Bronchial epithelial cell (primary cell): ENCODE results near the gene CDH26. TPM values are rescaled to one million over a fixed set of nuclear protein-coding genes. Genes with fewer than 3 reads are reported as not detected.

Experiments
- DNase-seq: peaks from one replicate; pipeline ENCODE4 v3.0.0-alpha.2; 2010; ENCODE audit warnings: low read depth
- FAIRE-seq: peaks from 2 replicates; lab custom pipeline; 2011; peaks lifted over from hg19 to GRCh38; lab: Jason Lieb, UNC
- H3K27me3 ChIP-seq: 2 replicates; pipeline ENCODE4 v1.5.1; 2011; ENCODE audit warnings: low read length; ENCODE audit not compliant: control insufficient read depth, insufficient read depth
- H3K36me3 ChIP-seq: 2 replicates; pipeline ENCODE4 v1.5.1; 2011; ENCODE audit warnings: low read length; ENCODE audit not compliant: control insufficient read depth, insufficient read depth
- H3K4me3 ChIP-seq: 2 replicates; pipeline ENCODE4 v1.5.1; 2011; ENCODE audit warnings: mild to moderate bottlenecking, low read depth, low read length, control low read depth
- CTCF ChIP-seq: IDR thresholded peaks from 2 replicates; pipeline ENCODE4 v1.5.1; 2011; ENCODE audit warnings: mild to moderate bottlenecking, moderate library complexity, low read length, control low read depth, inconsistent platforms; ENCODE audit not compliant: insufficient read depth, severe bottlenecking
- total RNA-seq: library from RNA; depleted of rRNA; stranded (reverse); fragments of >200 nt; gene quantifications from 2 replicates; pipeline ENCODE4 v1.2.1, GENCODE V29; 2014

The CDH26 gene
- total RNA-seq, 1 donor from 2014 or later = 2.4 TPM

- no peak overlapping the region for H3K4me3 ChIP-seq
- TF ChIP-seq CTCF = no peak
- no peaks in the 10 kb centered on the region for H3K36me3 ChIP-seq
- H3K27me3 ChIP-seq = no peaks in the 10 kb centered on the region
- DNase-seq (no peak), FAIRE-seq (no peak)
These were observed 96.8 kb downstream of the CDH26 start for GRCh38 chr20:60054716-60055634.

GRCh38 chr20:60055740-60056139 lies 97.5 kb downstream of the CDH26 start:
- FAIRE-seq (no peak), DNase-seq (peak; percentile 55)
- no peak for TF ChIP-seq CTCF
- H3K36me3 ChIP-seq = no peaks in the 10 kb centered on the region
- H3K4me3 ChIP-seq = no peak overlapping the region
- no peaks in the 10 kb centered on the region for H3K27me3 ChIP-seq

- no peak overlapping the region for H3K4me3 ChIP-seq
- H3K36me3 ChIP-seq = no peaks in the 10 kb centered on the region
- no peak for TF ChIP-seq CTCF
- FAIRE-seq = no peak
- no peaks in the 10 kb centered on the region for H3K27me3 ChIP-seq
- DNase-seq = no peak
These were observed 98.3 kb downstream of the CDH26 start for GRCh38 chr20:60056407-60057122.

GRCh38 chr20:60057123-60057865 lies 99.1 kb downstream of the CDH26 start:
- no peak for FAIRE-seq
- peak; percentile 61 for DNase-seq

More at GRCh38 chr20:60057123-60057865, 99.1 kb downstream of the CDH26 start:
- H3K36me3 ChIP-seq = no peaks in the 10 kb centered on the region
- no peaks in the 10 kb centered on the region for H3K27me3 ChIP-seq
- TF ChIP-seq CTCF = peak; percentile 90
- no peak overlapping the region for H3K4me3 ChIP-seq
